Lung (tissue), 12 donors: ENCODE data around the gene OTUD1. TPM values are rescaled to one million over a fixed set of nuclear protein-coding genes. Genes with fewer than 3 reads are reported as not detected.

ENCODE experiments used
- ATAC-seq: fragments of 200-7000 bp; cut with Tn5 transposase; one replicate; pipeline ENCODE4 v1.9.1; 2020; ENCODE audit warnings: moderate number of reproducible peaks; ENCODE audit not compliant: insufficient read depth, low FRiP score
- DNase-seq, 3 donors: peaks; one replicate each; pipeline ENCODE4 v3.0.0-alpha.2; 2013 to 2017
- H3K27ac ChIP-seq, 2 donors: one replicate each; pipeline ENCODE4 v1.5.1; 2013; ENCODE audit warnings: mild to moderate bottlenecking in 2 of 2, moderate library complexity in 2 of 2, control low read depth in 1 of 2, inconsistent platforms in 1 of 2, low read depth in 1 of 2, low read length in 1 of 2
- H3K27me3 ChIP-seq, 3 donors: one replicate each; pipeline ENCODE4 v1.5.1; 2013; ENCODE audit warnings: low read length in 2 of 3; ENCODE audit not compliant: control insufficient read depth in 3 of 3, insufficient read depth in 3 of 3
- H3K36me3 ChIP-seq, 4 donors: one replicate each; pipeline ENCODE4 v1.5.1; 2013; ENCODE audit warnings: low read length in 4 of 4, mild to moderate bottlenecking in 1 of 4, moderate library complexity in 1 of 4; ENCODE audit not compliant: control insufficient read depth in 4 of 4, insufficient read depth in 4 of 4
- H3K4me1 ChIP-seq, 5 donors: one replicate each; pipeline ENCODE4 v1.5.1; 2013; ENCODE audit warnings: low read length in 5 of 5, mild to moderate bottlenecking in 2 of 5, moderate library complexity in 1 of 5; ENCODE audit not compliant: control insufficient read depth in 5 of 5, insufficient read depth in 5 of 5
- H3K4me3 ChIP-seq: one replicate; pipeline ENCODE4 v1.5.1; 2013; ENCODE audit warnings: mild to moderate bottlenecking, control low read depth, moderate library complexity
- H3K9ac ChIP-seq, 2 donors: one replicate each; pipeline ENCODE4 v1.5.1; 2013; ENCODE audit warnings: low read length in 2 of 2, control low read depth in 1 of 2; ENCODE audit not compliant: insufficient read depth in 1 of 2
- H3K9me3 ChIP-seq, 4 donors: one replicate each; pipeline ENCODE4 v1.5.1; 2013; ENCODE audit warnings: low read length in 3 of 4, mild to moderate bottlenecking in 1 of 4, moderate library complexity in 1 of 4; ENCODE audit not compliant: control insufficient read depth in 4 of 4, insufficient read depth in 3 of 4
- CTCF ChIP-seq: IDR thresholded peaks from 2 replicates; pipeline ENCODE4 v1.5.1; 2012; ENCODE audit warnings: mild to moderate bottlenecking; ENCODE audit errors: control extremely low read depth, extremely low read depth
- WGBS, 2 donors: extraction: QIAGEN DNeasy Blood & Tissue Kit; methylation state at CpG; one replicate each; pipeline ENCODE4 v1.1.7; 2013; 5-methylcytosine and 5-hydroxymethylcytosine counted together
- polyA plus RNA-seq, 2 donors: library from polyadenylated mRNA; stranded (reverse); fragments of 200-250 nt; gene quantifications; one replicate each; pipeline ENCODE4 v1.2.1, GENCODE V29; 2013
- total RNA-seq, 2 donors: library from RNA; depleted of rRNA in 1 of 2; stranded (reverse); fragments of >200 nt in 1 of 2; gene quantifications; one replicate each; pipeline ENCODE4 v1.2.1, GENCODE V29; 2014 to 2021
- donor health status: control.
- donor health status: control.
- donor health status: Bipolar disorder and iron deficiency.
- donor health status: healthy.
- donor health status: DM: yes; HTN: yes; CAD: no.

The OTUD1 gene
- total and polyA plus RNA-seq, 4 donors: 10.3 to 24.9 (median 18.2) TPM

DNA sequence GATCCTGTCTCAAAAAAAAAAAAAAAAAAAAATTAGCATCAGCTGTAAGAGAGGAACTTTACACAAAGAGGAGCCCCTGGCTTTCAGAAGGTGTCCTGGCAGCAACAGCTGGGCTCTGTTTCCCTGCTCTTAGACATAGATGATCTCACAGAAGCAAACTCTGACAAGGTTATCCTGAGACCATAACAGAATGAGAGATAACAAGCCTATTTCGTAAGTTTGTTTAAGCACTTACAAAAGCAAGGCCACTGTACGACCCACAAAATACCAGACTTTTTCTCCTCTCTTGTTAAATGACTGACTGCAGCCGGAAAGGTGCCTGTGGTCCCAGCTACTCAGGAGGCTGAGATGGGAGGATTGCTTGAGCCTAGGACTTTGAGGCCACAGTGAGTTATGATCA is 33.3 kb upstream of the OTUD1 start:
- peak; percentile 68 to 91 (median 85) for DNase-seq
- Histone ChIP-seq H3K27me3 (no peaks in the 10 kb centered on the region), H3K9me3 (no peaks in the 10 kb centered on the region), H3K9ac (no peak overlapping the region), H3K4me3 (no peak overlapping the region), H3K36me3 (no peaks in the 10 kb centered on the region), H3K27ac (peak overlapping the region in 1 of 2 donors; percentile 22), H3K4me1 (peaks cover 0 to 19% (median 3%) of the 10 kb centered on the region in 5 donors)
- no peak for TF ChIP-seq CTCF
- WGBS, 2 donors: 70 to 78% methylated on average over 3 of the region's 3 CpGs
- no peak for ATAC-seq

DNA sequence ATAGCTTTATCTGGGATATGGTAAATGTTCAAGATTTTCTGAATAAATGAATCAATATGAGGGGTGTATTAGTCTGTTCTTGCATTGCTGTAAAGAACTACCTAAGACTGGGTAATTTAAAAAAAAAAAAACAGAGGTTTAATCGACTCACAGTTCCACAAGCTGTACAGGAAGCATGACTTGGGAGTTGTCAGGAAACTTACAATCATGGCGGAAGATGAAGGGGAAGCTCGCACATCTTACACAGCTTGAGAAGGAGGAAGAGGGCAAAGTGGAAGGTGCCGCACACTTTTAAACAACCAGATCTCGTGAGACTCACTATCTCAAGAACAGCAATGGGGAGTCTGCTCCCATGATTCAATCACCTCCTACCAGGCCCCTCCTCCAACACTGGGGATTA is 32.5 kb upstream of the OTUD1 start:
- Histone ChIP-seq H3K27me3 (no peaks in the 10 kb centered on the region), H3K4me1 (peaks cover 0 to 19% (median 3%) of the 10 kb centered on the region in 5 donors), H3K9ac (no peak overlapping the region), H3K36me3 (no peaks in the 10 kb centered on the region), H3K9me3 (no peaks in the 10 kb centered on the region), H3K4me3 (no peak overlapping the region), H3K27ac (peak overlapping the region in 1 of 2 donors; percentile 13)
- peak in 1 of 3 donors; percentile 4 for DNase-seq
- no peak for ATAC-seq
- TF ChIP-seq CTCF: no peak
- WGBS, 2 donors: 58 to 69% methylated on average over 5 of the region's 5 CpGs

- no peak overlapping the region for H3K27ac ChIP-seq
- no peaks in the 10 kb centered on the region for H3K27me3 ChIP-seq
- H3K4me3 ChIP-seq: no peak overlapping the region
- H3K36me3 ChIP-seq: no peaks in the 10 kb centered on the region
- no peak overlapping the region for H3K9ac ChIP-seq
- H3K9me3 ChIP-seq: no peaks in the 10 kb centered on the region
- DNase-seq: peak; percentile 72 to 93 (median 92)
- TF ChIP-seq CTCF: no peak
- H3K4me1 ChIP-seq: peaks cover 0 to 19% (median 3%) of the 10 kb centered on the region in 5 donors
- 76 to 86% methylated on average over 8 of the region's 8 CpGs for WGBS, 2 donors
- ATAC-seq: no peak
These were observed 30.4 kb upstream of the OTUD1 start for GRCh38 chr10:23408330-23408976.
